Endodermal cell (in vitro differentiated cells): ENCODE measurements around the gene LAPTM5. TPM values are rescaled to one million over a fixed set of nuclear protein-coding genes. Genes with fewer than 3 reads are reported as not detected.

Experiments
- DNase-seq: peaks from one replicate; pipeline ENCODE4 v3.0.0-alpha.2; 2017
- H3K27ac ChIP-seq: 2 replicates; pipeline ENCODE4 v1.5.1; 2013; ENCODE audit warnings: mild to moderate bottlenecking, low read depth, low read length, moderate library complexity
- H3K27me3 ChIP-seq: 2 replicates; pipeline ENCODE4 v1.6.1; 2013; ENCODE audit warnings: mild to moderate bottlenecking, low read length, moderate library complexity; ENCODE audit not compliant: insufficient read depth, control insufficient read depth, poor library complexity, severe bottlenecking
- H3K36me3 ChIP-seq: 2 replicates; pipeline ENCODE4 v1.7.0; 2013; ENCODE audit warnings: mild to moderate bottlenecking, low read length, moderate library complexity; ENCODE audit not compliant: control insufficient read depth, insufficient read depth
- H3K4me1 ChIP-seq: one replicate; pipeline ENCODE4 v1.7.0; 2013; ENCODE audit warnings: low read length; ENCODE audit not compliant: control insufficient read depth, insufficient read depth
- H3K4me3 ChIP-seq: 2 replicates; pipeline ENCODE4 v1.5.1; 2013; ENCODE audit warnings: mild to moderate bottlenecking, low read length, moderate library complexity
- H3K9ac ChIP-seq: 2 replicates; pipeline ENCODE4 v1.6.1; 2013; ENCODE audit warnings: mild to moderate bottlenecking, low read length, moderate library complexity; ENCODE audit not compliant: poor library complexity, severe bottlenecking; ENCODE audit errors: extremely low read depth
- H3K9me3 ChIP-seq: 2 replicates; pipeline ENCODE4 v1.6.1; 2013; ENCODE audit warnings: mild to moderate bottlenecking, low read length, moderate library complexity; ENCODE audit not compliant: control insufficient read depth
- H3K27ac Mint-ChIP-seq: 2 replicates; pipeline ENCODE4 v1.8.0; 2020; ENCODE audit warnings: mixed read lengths
- H3K27me3 Mint-ChIP-seq: 2 replicates; pipeline ENCODE4 v1.8.0; 2021; ENCODE audit warnings: mild to moderate bottlenecking, mixed read lengths; ENCODE audit not compliant: insufficient read depth
- H3K36me3 Mint-ChIP-seq: 2 replicates; pipeline ENCODE4 v1.8.0; 2020; ENCODE audit warnings: low read depth, mixed read lengths
- H3K4me1 Mint-ChIP-seq: 2 replicates; pipeline ENCODE4 v1.8.0; 2020; ENCODE audit warnings: mixed read lengths
- H3K4me3 Mint-ChIP-seq: 2 replicates; pipeline ENCODE4 v1.8.0; 2020; ENCODE audit warnings: mild to moderate bottlenecking, moderate library complexity, mixed read lengths
- H3K9me3 Mint-ChIP-seq: 2 replicates; pipeline ENCODE4 v1.8.0; 2020; ENCODE audit warnings: mild to moderate bottlenecking, mixed read lengths
- WGBS, 2 experiments: methylation state at CpG; one replicate each; pipeline versions ENCODE4 v1.1.5 to v1.1.7; 2013; ENCODE audit warnings: missing lambda C conversion rate in 2 of 2, mixed read lengths in 1 of 2; ENCODE audit not compliant: insufficient coverage in 1 of 2, insufficient read length in 1 of 2; 5-methylcytosine and 5-hydroxymethylcytosine counted together
- total RNA-seq, 2 donors: library from RNA; stranded (reverse); fragmentation: NEBNext Ultra II Directional in 1 of 2; extraction: Animal tissue kit (Norgen Biotek cat#: 25700) in 1 of 2; gene quantifications; 2 replicates in 1 of 2; 3 replicates in 1 of 2; pipeline ENCODE4 v1.2.1, GENCODE V29; 2021
- TF ChIP-seq, protein P1 (sequence below): fragments of 200-600 bp; sonication (generic); conservative IDR thresholded peaks from 2 replicates; pipeline ENCODE4 v1.5.0; 2021; ENCODE audit warnings: antibody characterized with exemption, mild to moderate bottlenecking

The LAPTM5 gene
- total RNA-seq, 2 donors from 2014 or later = not detected

DNA sequence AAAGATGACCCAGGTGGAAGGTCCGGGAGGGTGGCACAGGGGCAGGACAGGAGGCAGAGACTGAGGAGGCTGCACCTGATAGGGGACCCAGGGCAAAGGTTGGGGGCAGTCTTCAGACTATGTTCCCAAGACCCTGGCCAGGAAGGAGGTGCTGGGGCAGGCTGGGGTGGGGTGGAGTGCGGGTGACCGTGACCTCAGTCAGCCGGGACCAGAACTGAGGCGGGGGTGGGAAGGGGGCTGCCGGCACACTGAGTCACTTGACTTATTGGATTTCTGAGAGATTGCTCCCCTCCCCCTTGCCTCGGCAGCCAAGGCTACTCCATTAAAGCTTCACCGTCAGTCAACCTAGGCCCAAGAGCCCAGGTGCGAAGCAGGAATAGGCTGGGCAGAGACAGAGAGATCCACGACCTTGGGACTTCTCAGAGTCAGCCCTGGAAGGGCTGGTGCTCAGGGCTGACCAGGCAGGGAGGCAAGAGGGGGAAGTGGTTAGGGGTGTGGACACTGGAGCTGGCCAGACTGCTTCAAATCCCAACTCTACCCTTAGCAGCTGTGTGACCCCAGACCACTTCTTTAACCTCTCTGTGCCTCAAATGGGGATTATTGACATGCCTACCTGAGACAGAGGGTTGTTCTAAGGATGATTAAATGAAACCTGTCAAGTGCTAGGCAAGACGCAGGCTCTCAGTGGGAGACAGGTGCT, 47.9 kb upstream of the LAPTM5 start:
- H3K27ac ChIP-seq = no peak overlapping the region
- TF ChIP-seq, protein P1, sequence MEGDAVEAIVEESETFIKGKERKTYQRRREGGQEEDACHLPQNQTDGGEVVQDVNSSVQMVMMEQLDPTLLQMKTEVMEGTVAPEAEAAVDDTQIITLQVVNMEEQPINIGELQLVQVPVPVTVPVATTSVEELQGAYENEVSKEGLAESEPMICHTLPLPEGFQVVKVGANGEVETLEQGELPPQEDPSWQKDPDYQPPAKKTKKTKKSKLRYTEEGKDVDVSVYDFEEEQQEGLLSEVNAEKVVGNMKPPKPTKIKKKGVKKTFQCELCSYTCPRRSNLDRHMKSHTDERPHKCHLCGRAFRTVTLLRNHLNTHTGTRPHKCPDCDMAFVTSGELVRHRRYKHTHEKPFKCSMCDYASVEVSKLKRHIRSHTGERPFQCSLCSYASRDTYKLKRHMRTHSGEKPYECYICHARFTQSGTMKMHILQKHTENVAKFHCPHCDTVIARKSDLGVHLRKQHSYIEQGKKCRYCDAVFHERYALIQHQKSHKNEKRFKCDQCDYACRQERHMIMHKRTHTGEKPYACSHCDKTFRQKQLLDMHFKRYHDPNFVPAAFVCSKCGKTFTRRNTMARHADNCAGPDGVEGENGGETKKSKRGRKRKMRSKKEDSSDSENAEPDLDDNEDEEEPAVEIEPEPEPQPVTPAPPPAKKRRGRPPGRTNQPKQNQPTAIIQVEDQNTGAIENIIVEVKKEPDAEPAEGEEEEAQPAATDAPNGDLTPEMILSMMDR = no peak
- H3K27me3 ChIP-seq = peaks cover 14% of the 10 kb centered on the region
- H3K36me3 ChIP-seq = no peaks in the 10 kb centered on the region
- no peak for DNase-seq
- H3K4me3 Mint-ChIP-seq = no peak overlapping the region
- peaks cover 6% of the 10 kb centered on the region for H3K4me1 ChIP-seq
- H3K27me3 Mint-ChIP-seq = peaks cover 3% of the 10 kb centered on the region
- H3K9me3 ChIP-seq = no peaks in the 10 kb centered on the region
- H3K36me3 Mint-ChIP-seq = no peaks in the 10 kb centered on the region
- H3K27ac Mint-ChIP-seq = peak overlapping the region; percentile 61
- WGBS, 2 experiments = 67 to 71% methylated on average over 3 to 11 of the region's 11 CpGs
- no peak overlapping the region for H3K9ac ChIP-seq
- H3K4me1 Mint-ChIP-seq = peaks cover 43% of the 10 kb centered on the region
- H3K9me3 Mint-ChIP-seq = no peaks in the 10 kb centered on the region
- no peak overlapping the region for H3K4me3 ChIP-seq

DNA sequence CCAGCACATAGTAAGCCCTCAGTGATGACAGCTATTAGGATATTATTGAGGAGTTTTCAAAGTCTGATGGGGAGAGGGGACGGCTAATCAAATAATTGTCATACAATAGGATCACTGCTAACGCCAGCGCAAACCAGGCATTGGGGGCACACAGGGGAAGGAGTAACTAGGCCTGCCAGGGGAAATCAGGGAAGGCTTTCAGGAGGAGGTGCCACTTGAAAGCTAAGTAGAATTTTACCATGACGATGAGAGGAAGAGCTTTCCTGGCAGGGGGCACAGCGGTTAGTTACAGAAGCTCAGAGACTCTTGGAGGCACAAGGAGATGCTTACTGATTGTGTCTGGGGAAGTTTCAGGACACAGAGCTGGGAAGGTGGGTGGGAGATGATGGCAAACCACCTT, 47.2 kb upstream of the LAPTM5 start:
- H3K36me3 Mint-ChIP-seq = no peaks in the 10 kb centered on the region

DNA sequence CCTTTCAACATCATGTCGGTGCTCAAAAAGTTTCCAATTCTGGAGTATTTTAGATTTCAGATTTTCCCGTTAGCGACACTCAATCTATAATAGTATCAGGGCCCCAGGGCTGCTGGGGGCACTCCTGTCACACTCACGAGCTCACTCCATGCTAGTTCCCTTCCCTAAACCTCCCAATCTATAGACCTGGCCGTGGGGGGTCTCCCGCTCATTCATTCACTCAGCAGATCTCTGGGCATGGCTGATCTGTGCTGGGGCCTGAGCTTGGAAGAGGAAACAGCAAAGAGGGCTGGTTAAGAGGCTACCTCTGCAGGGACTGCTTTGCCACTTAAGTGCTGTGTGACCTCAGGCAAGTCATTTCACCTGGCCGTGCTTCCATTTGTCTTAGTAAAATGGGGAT, 46.8 kb upstream of the LAPTM5 start:
- peaks cover 34% of the 10 kb centered on the region for H3K4me1 Mint-ChIP-seq
- Histone ChIP-seq H3K4me1 (peaks cover 5% of the 10 kb centered on the region), H3K4me3 (no peak overlapping the region), H3K9me3 (no peaks in the 10 kb centered on the region), H3K27me3 (peaks cover 10% of the 10 kb centered on the region), H3K27ac (no peak overlapping the region), H3K36me3 (no peaks in the 10 kb centered on the region), H3K9ac (no peak overlapping the region)
- no peaks in the 10 kb centered on the region for H3K36me3 Mint-ChIP-seq
- peaks cover 3% of the 10 kb centered on the region for H3K27me3 Mint-ChIP-seq
- TF ChIP-seq, protein P1 = no peak
- H3K9me3 Mint-ChIP-seq = no peaks in the 10 kb centered on the region
- H3K27ac Mint-ChIP-seq = peak overlapping the region; percentile 40
- peak; percentile 76 for DNase-seq
- 63 to 68% methylated on average over 7 of the region's 7 CpGs for WGBS, 2 experiments
- H3K4me3 Mint-ChIP-seq = no peak overlapping the region

More for the DNA sequence above, 47.2 kb upstream of the LAPTM5 start:
- TF ChIP-seq, protein P1 = no peak
- Mint-ChIP-seq H3K4me3 (no peak overlapping the region), H3K9me3 (no peaks in the 10 kb centered on the region), H3K4me1 (peaks cover 37% of the 10 kb centered on the region), H3K27me3 (peaks cover 3% of the 10 kb centered on the region), H3K27ac (peak overlapping the region; percentile 40)
- Histone ChIP-seq H3K9ac (no peak overlapping the region), H3K27me3 (peaks cover 10% of the 10 kb centered on the region), H3K4me1 (peaks cover 6% of the 10 kb centered on the region), H3K4me3 (no peak overlapping the region), H3K9me3 (no peaks in the 10 kb centered on the region), H3K36me3 (no peaks in the 10 kb centered on the region), H3K27ac (no peak overlapping the region)
- 42 to 46% methylated on average over 5 of the region's 5 CpGs for WGBS, 2 experiments
- DNase-seq = no peak
